K562 (cell line): Measurements from ENCODE around the gene AMZ1. TPM values are rescaled to one million over a fixed set of nuclear protein-coding genes. Genes with fewer than 3 reads are reported as not detected.

Source experiments
- ATAC-seq: fragments of 200-7000 bp; cut with Tn5 transposase; 3 replicates; pipeline ENCODE4 v1.9.1; 2020; ENCODE audit warnings: moderate library complexity
- BruUV-seq: library from RNA; stranded (reverse); fragments of 400-500 nt; replicated peaks from 2 replicates; lab custom pipeline; 2021; lab: Mats Ljungman, UMichigan
- CTCF ChIA-PET: fragments of 300-600 bp; formaldehyde crosslinking; extraction: SDS; loops from one replicate; lab custom pipeline; 2021; ENCODE audit warnings: low intra/inter-chr PET ratio; lab: Yijun Ruan, JAX
- POLR2A ChIA-PET: fragments of 300-600, 350-650 bp; sonication (Branson Sonifier 250); formaldehyde crosslinking; extraction: SDS; loops from one replicate; lab custom pipeline; 2021; ENCODE audit warnings: antibody characterized with exemption, inconsistent platforms; lab: Yijun Ruan, JAX
- DNase-seq, 4 experiments: peaks; one replicate each; pipeline versions ENCODE4 v3.0.0 to v3.0.0-alpha.2; 2011 to 2018; ENCODE audit warnings: low spot score in 3 of 4, mixed read lengths in 3 of 4; ENCODE audit errors: extremely low read depth in 1 of 4
- FAIRE-seq: peaks from 2 replicates; lab custom pipeline; 2011; peaks lifted over from hg19 to GRCh38; lab: Jason Lieb, UNC
- H2AFZ ChIP-seq: 2 replicates; pipeline ENCODE4 v1.6.0; 2011; ENCODE audit warnings: low read depth, low read length, control low read depth, inconsistent platforms
- H3K27ac ChIP-seq: fragments of 200-600 bp; 3 replicates; pipeline ENCODE4 v1.8.0; 2011; ENCODE audit warnings: low read depth, mild to moderate bottlenecking, control low read depth, inconsistent platforms, low read length, moderate library complexity, mixed read lengths; ENCODE audit errors: extremely low read depth
- H3K27me3 ChIP-seq, 2 experiments: fragments of 300-600 bp in 1 of 2; 2 replicates in 1 of 2; 3 replicates in 1 of 2; pipeline versions ENCODE4 v1.6.0 to v1.8.0; 2011; ENCODE audit warnings: inconsistent platforms in 2 of 2, low read length in 2 of 2, mild to moderate bottlenecking in 1 of 2, mixed read lengths in 1 of 2, moderate library complexity in 1 of 2; ENCODE audit not compliant: control insufficient read depth in 2 of 2, insufficient read depth in 2 of 2
- H3K36me3 ChIP-seq: fragments of 300-600 bp; 3 replicates; pipeline ENCODE4 v1.8.0; 2011; ENCODE audit warnings: mild to moderate bottlenecking, low read length, inconsistent platforms; ENCODE audit not compliant: control insufficient read depth, insufficient read depth
- H3K4me1 ChIP-seq, 2 experiments: fragments of 200-600 bp in 1 of 2; replicated peaks in 1 of 2; 2 replicates in 1 of 2; 3 replicates in 1 of 2; pipeline versions ENCODE4 v1.5.1 to v1.8.0; 2011; ENCODE audit warnings: inconsistent platforms in 2 of 2, low read length in 2 of 2, mild to moderate bottlenecking in 1 of 2, mixed read lengths in 1 of 2, moderate library complexity in 1 of 2; ENCODE audit not compliant: control insufficient read depth in 2 of 2, insufficient read depth in 2 of 2
- H3K4me2 ChIP-seq: 2 replicates; pipeline ENCODE4 v1.6.1; 2011; ENCODE audit warnings: low read length, control low read depth, inconsistent platforms, mixed read lengths; ENCODE audit not compliant: insufficient read depth
- H3K4me3 ChIP-seq: fragments of 200-600 bp; sonication (generic), shearing (Covaris generic); 2 replicates; pipeline ENCODE4 v1.5.1; 2016; ENCODE audit warnings: control low read depth, inconsistent platforms
- H3K79me2 ChIP-seq: fragments of 200-600 bp; 3 replicates; pipeline ENCODE4 v1.8.0; 2011; ENCODE audit warnings: low read length, inconsistent platforms; ENCODE audit not compliant: control insufficient read depth, insufficient read depth
- H3K9ac ChIP-seq, 2 experiments: 2 replicates each; pipeline versions ENCODE4 v1.6.0 to v1.6.1; 2011; ENCODE audit warnings: low read depth in 2 of 2, low read length in 2 of 2, control low read depth in 1 of 2, inconsistent platforms in 1 of 2, mild to moderate bottlenecking in 1 of 2, mixed read lengths in 1 of 2; ENCODE audit not compliant: insufficient read depth in 1 of 2
- H3K9me1 ChIP-seq: one replicate; pipeline ENCODE4 v1.6.0; 2011; ENCODE audit warnings: inconsistent platforms, mild to moderate bottlenecking, low read length, moderate library complexity; ENCODE audit not compliant: control insufficient read depth, insufficient read depth
- H3K9me3 ChIP-seq: replicated peaks from 2 replicates; pipeline ENCODE4 v1.5.1; 2011; ENCODE audit warnings: low read depth, low read length, inconsistent platforms; ENCODE audit not compliant: control insufficient read depth, insufficient read depth
- H4K20me1 ChIP-seq: replicated peaks from 2 replicates; pipeline ENCODE4 v1.6.1; 2011; ENCODE audit warnings: low read length, inconsistent platforms, mixed read lengths; ENCODE audit not compliant: control insufficient read depth, insufficient read depth
- CBX8 ChIP-seq: fragments of 200-600 bp; sonication (generic); IDR thresholded peaks from 2 replicates; pipeline ENCODE4 v1.6.1; 2012; ENCODE audit warnings: borderline replicate concordance, mixed run types, low read depth, mild to moderate bottlenecking, moderate library complexity, mixed read lengths, low read length, control low read depth, inconsistent platforms; ENCODE audit not compliant: poor library complexity, severe bottlenecking; ENCODE audit errors: extremely low read depth
- FIP1L1 ChIP-seq: fragments of 200-400 bp; formaldehyde crosslinking; IDR thresholded peaks from 2 replicates; pipeline ENCODE4 v1.6.1; 2018; ENCODE audit warnings: mild to moderate bottlenecking, low read depth, low read length; ENCODE audit not compliant: poor library complexity, severe bottlenecking
- ILK ChIP-seq: fragments of 450-650 bp; IDR thresholded peaks from 2 replicates; pipeline ENCODE4 v1.6.1; 2016; ENCODE audit warnings: missing genetic modification characterization, low read depth, mild to moderate bottlenecking, missing compliant biosample characterization, moderate library complexity, borderline replicate concordance
- MAX ChIP-seq: sonication (generic); formaldehyde crosslinking; IDR thresholded peaks from 2 replicates; pipeline ENCODE4 v1.9.0; 2022; ENCODE audit warnings: mild to moderate bottlenecking, missing genetic modification reagents
- MCM7 ChIP-seq, 2 experiments: fragments of 450-650 bp; IDR thresholded peaks; 2 replicates each; pipeline ENCODE4 v1.6.1; 2016 to 2018
- PTBP1 ChIP-seq: fragments of 200-400 bp; formaldehyde crosslinking; IDR thresholded peaks from 2 replicates; pipeline ENCODE4 v1.6.1; 2017; ENCODE audit warnings: low read depth, low read length
- PTTG1 ChIP-seq: fragments of 450-650 bp; IDR thresholded peaks from 2 replicates; pipeline ENCODE4 v1.6.1; 2016; ENCODE audit warnings: low read depth, mild to moderate bottlenecking, missing genetic modification characterization, missing compliant biosample characterization
- RBM14 ChIP-seq: fragments of 200-400 bp; formaldehyde crosslinking; IDR thresholded peaks from 2 replicates; pipeline ENCODE4 v1.6.1; 2018; ENCODE audit warnings: low read depth, mild to moderate bottlenecking, low read length, moderate library complexity, borderline replicate concordance; ENCODE audit not compliant: insufficient read depth
- SNRNP70 ChIP-seq: fragments of 200-400 bp; formaldehyde crosslinking; optimal IDR thresholded peaks from 2 replicates; pipeline ENCODE3; 2017; ENCODE audit warnings: low read depth, low read length
- ZFP91 ChIP-seq: sonication (generic); formaldehyde crosslinking; IDR thresholded peaks from 2 replicates; pipeline ENCODE4 v1.8.0; 2022; ENCODE audit warnings: mild to moderate bottlenecking, missing genetic modification reagents
- ZNF277 ChIP-seq: fragments of 250-450 bp; sonication (Bioruptor Pico); IDR thresholded peaks from 2 replicates; pipeline ENCODE4 v1.8.0; 2022; ENCODE audit warnings: inconsistent platforms, mild to moderate bottlenecking, moderate library complexity, borderline replicate concordance
- WGBS: fragments of 100-300 bp; shearing (Covaris generic); methylation state at CpG from one replicate; pipeline ENCODE4 v1.1.6; 2016; ENCODE audit warnings: low coverage, mixed read lengths; ENCODE audit not compliant: insufficient coverage; ENCODE audit errors: missing lambda C conversion rate; 5-methylcytosine and 5-hydroxymethylcytosine counted together
- in situ Hi-C: fragments of 300-500 bp; cut with MboI; formaldehyde crosslinking; loops from 4 replicates; pipeline ENCODE4 v1.15.0; 2018; ENCODE audit warnings: inconsistent platforms, mixed read lengths
- intact Hi-C: fragments of 100-400 bp; cut with micrococcal nuclease; formaldehyde crosslinking; loops from 2 replicates; pipeline ENCODE4 v1.14.2; 2022
- polyA plus RNA-seq, 8 experiments: library from polyadenylated mRNA; depleted of rRNA in 4 of 8; stranded (reverse) in 5 of 8; unstranded in 3 of 8; fragments of >200 nt; fragmentation: Nextera tagmentation in 2 of 8; fragmentation: Illumina TruSeq in 1 of 8; extraction: Ambion mirVana in 2 of 8; extraction: Trizol in 1 of 8; gene quantifications; 2 replicates each; pipeline versions ENCODE4 v1.2.1 to v1.2.3, GENCODE V29; 2011 to 2014; ENCODE audit warnings: inconsistent platforms in 1 of 8, missing spikeins in 1 of 8
- total RNA-seq, 7 experiments: library from RNA; depleted of rRNA in 6 of 7; stranded (reverse); fragments of >200 nt in 6 of 7; fragmentation: Illumina TruSeq in 2 of 7; extraction: Trizol in 2 of 7; gene quantifications; 2 replicates each; pipeline versions ENCODE4 v1.2.1 to v1.2.3, GENCODE V29; 2011 to 2021; ENCODE audit warnings: low replicate concordance in 1 of 7

The AMZ1 gene
- total and polyA plus RNA-seq, 9 of the 15 experiments (the other 6 are each of a cell fraction or from before 2014, with no cell fraction given): not detected

GRCh38 chr7:2663121-2663886 lies 24.7 kb upstream of the AMZ1 start:
- no peaks in the 10 kb centered on the region for H3K79me2 ChIP-seq
- FAIRE-seq: no peak
- CTCF ChIA-PET: no interaction called here

GRCh38 chr7:2663960-2664359 lies 24.0 kb upstream of the AMZ1 start:
- H3K36me3 ChIP-seq: no peaks in the 10 kb centered on the region
- peaks cover 7 to 20% of the 10 kb centered on the region in 2 experiments; a peak in 3 of 5 replicates for H3K27me3 ChIP-seq
- no peaks in the 10 kb centered on the region for H3K9me1 ChIP-seq
- WGBS: 27% methylated on average over 3 of the region's 4 CpGs
- no peak for FAIRE-seq
- H3K9ac ChIP-seq: peak overlapping the region in 1 of 2 experiments; percentile 9; a peak in 1 of 4 replicates
- no peak overlapping the region for H3K27ac ChIP-seq
- H3K4me3 ChIP-seq: no peak overlapping the region
- H3K79me2 ChIP-seq: no peaks in the 10 kb centered on the region
- CTCF ChIA-PET: no interaction called here
- peaks cover 3% of the 10 kb centered on the region for H4K20me1 ChIP-seq
- no peaks in the 10 kb centered on the region for H3K9me3 ChIP-seq
- no TSS peak for BruUV-seq
- no peak for ATAC-seq
- in situ Hi-C loops (no loop called here), intact Hi-C loops (loop anchor here (10.0 kb wide), 1 partner anchor 189 kb away; the partner anchor contains the start of gene GRIFIN)
- POLR2A ChIA-PET: interaction anchor here (0.9 kb wide), 1 partner anchor 41 kb away, joined by 5 read pairs; no protein-coding TSS in a partner anchor
- H3K4me1 ChIP-seq: peaks cover 4 to 65% of the 10 kb centered on the region in 2 experiments
- no peak overlapping the region for H2AFZ ChIP-seq
- DNase-seq: no peak
- no peak overlapping the region for H3K4me2 ChIP-seq
- TF ChIP-seq ZFP91 (no peak), ZNF277 (CRISPR knock-in tag) (no peak), PTTG1 (tag) (no peak), SNRNP70 (no peak), RBM14 (no peak), PTBP1 (no peak), CBX8 (no peak), MCM7 (IDR thresholded peaks at IDR 0.05) (no peak)

More at GRCh38 chr7:2663121-2663886, 24.7 kb upstream of the AMZ1 start:
- no peaks in the 10 kb centered on the region for H3K9me1 ChIP-seq
- peaks cover 2% of the 10 kb centered on the region for H4K20me1 ChIP-seq
- H3K9ac ChIP-seq: peak overlapping the region in 1 of 2 experiments; percentile 74; a peak in 2 of 4 replicates
- H3K9me3 ChIP-seq: no peaks in the 10 kb centered on the region
- BruUV-seq: no TSS peak
- POLR2A ChIA-PET: no interaction called here
- intact Hi-C loops: loop anchor here (10.0 kb wide), 1 partner anchor 189 kb away; the partner anchor contains the start of gene GRIFIN
- DNase-seq: no peak
- no peak overlapping the region for H3K27ac ChIP-seq
- H3K4me1 ChIP-seq: peaks cover 4 to 72% of the 10 kb centered on the region in 2 experiments
- TF ChIP-seq MAX (CRISPR knock-in tag) (peak; percentile 57), ILK (tag) (no peak), FIP1L1 (peak; percentile 34)
- TF ChIP-seq, all 486 proteins: peak for 2
- Histone ChIP-seq H2AFZ (no peak overlapping the region), H3K36me3 (no peaks in the 10 kb centered on the region), H3K27me3 (peaks cover 7 to 18% of the 10 kb centered on the region in 2 experiments; a peak in 3 of 5 replicates), H3K4me2 (no peak overlapping the region), H3K4me3 (no peak overlapping the region)
- ATAC-seq: 0 out of 3 replicates have a peak, but pooled peaks have one; percentile 8
- in situ Hi-C loops: no loop called here
- WGBS: 53% methylated on average over 22 of the region's 30 CpGs
